HepG2 (cell line): Measurements from ENCODE around the gene PLEKHG2.

Experiments used
- CEBPB ChIP-seq: IDR thresholded peaks from 2 replicates; pipeline ENCODE4 v1.6.1; 2011; ENCODE audit warnings: low read depth, low read length, improper control_type of control experiment, borderline replicate concordance
- CEBPZ ChIP-seq: IDR thresholded peaks from 2 replicates; pipeline ENCODE4 v1.6.1; 2012; ENCODE audit warnings: low read length, improper control_type of control experiment
- CTCF ChIP-seq: sonication (generic); formaldehyde crosslinking; IDR thresholded peaks from 2 replicates; pipeline ENCODE4 v1.5.0; 2020; ENCODE audit warnings: mild to moderate bottlenecking, missing genetic modification reagents, moderate library complexity
- GABPB1 ChIP-seq: IDR thresholded peaks from 2 replicates; pipeline ENCODE4 v1.6.1; 2016; ENCODE audit warnings: mild to moderate bottlenecking, missing genetic modification reagents, moderate library complexity, missing compliant biosample characterization
- GMEB1 ChIP-seq: sonication (generic); formaldehyde crosslinking; IDR thresholded peaks from 2 replicates; pipeline ENCODE4 v1.5.1; 2020; ENCODE audit warnings: missing genetic modification reagents, mild to moderate bottlenecking, borderline replicate concordance
- PREB ChIP-seq: sonication (generic); formaldehyde crosslinking; IDR thresholded peaks from 2 replicates; pipeline ENCODE4 v1.4.0; 2020; ENCODE audit warnings: missing genetic modification reagents
- SMC3 ChIP-seq: IDR thresholded peaks from 2 replicates; pipeline ENCODE4 v1.6.1; 2011; ENCODE audit warnings: low read length, improper control_type of control experiment
- TRIM22 ChIP-seq: fragments of 450-650 bp; IDR thresholded peaks from 2 replicates; pipeline ENCODE4 v1.6.1; 2017
- ZBTB21 ChIP-seq: sonication (generic); formaldehyde crosslinking; IDR thresholded peaks from 2 replicates; pipeline ENCODE4 v1.4.0; 2020; ENCODE audit warnings: missing genetic modification reagents
- ZBTB40 ChIP-seq, 2 experiments: fragments of 450-650 bp in 1 of 2; sonication (generic) in 1 of 2; formaldehyde crosslinking in 1 of 2; IDR thresholded peaks; 2 replicates each; pipeline versions ENCODE4 v1.6.1 to v1.8.0; 2016 to 2022; ENCODE audit warnings: antibody characterized with exemption in 1 of 2, mild to moderate bottlenecking in 1 of 2, missing genetic modification reagents in 1 of 2
- ZBTB46 ChIP-seq: sonication (generic); formaldehyde crosslinking; IDR thresholded peaks from 2 replicates; pipeline ENCODE4 v1.4.0; 2020; ENCODE audit warnings: mild to moderate bottlenecking, missing genetic modification reagents, borderline replicate concordance

GRCh38 chr19:39475748-39476147, 63.3 kb downstream of the PLEKHG2 start:
- TF ChIP-seq GABPB1 (CRISPR knock-in tag) = no peak
- no peak for TF ChIP-seq GMEB1 (CRISPR knock-in tag)
- no peak for TF ChIP-seq ZBTB40 (IDR thresholded peaks at IDR 0.05)
- TF ChIP-seq ZBTB40 (CRISPR knock-in tag; IDR thresholded peaks at IDR 0.05) = no peak
- TF ChIP-seq TRIM22 = no peak
- no peak for TF ChIP-seq PREB (CRISPR knock-in tag)
- no peak for TF ChIP-seq ZBTB21
- no peak for TF ChIP-seq CTCF (CRISPR knock-in tag)
- no peak for TF ChIP-seq ZBTB46 (CRISPR knock-in tag)
- TF ChIP-seq CEBPZ = no peak
- TF ChIP-seq SMC3 = no peak
- TF ChIP-seq CEBPB = no peak
